Mesenchymal stem cell (in vitro differentiated cells and primary cell): ENCODE data around the gene MECP2.
A peak's percentile ranks its signal among the peaks of the same experiment; 100 is the strongest.

ENCODE experiments used
- DNase-seq: peaks from one replicate; pipeline ENCODE4 v3.0.0-alpha.2; 2013
- H2AFZ ChIP-seq: one replicate; pipeline ENCODE4 v1.6.1; 2013; ENCODE audit warnings: low read depth, mild to moderate bottlenecking, control low read depth, inconsistent platforms, low read length, moderate library complexity
- H2AK5ac ChIP-seq: 2 replicates; pipeline ENCODE4 v1.6.1; 2013; ENCODE audit warnings: low read length, moderate library complexity, mild to moderate bottlenecking, inconsistent platforms; ENCODE audit not compliant: severe bottlenecking
- H2BK120ac ChIP-seq: one replicate; pipeline ENCODE4 v1.6.1; 2013; ENCODE audit warnings: low read depth, mild to moderate bottlenecking, inconsistent platforms, low read length, moderate library complexity
- H2BK12ac ChIP-seq, 2 experiments: one replicate each; pipeline ENCODE4 v1.6.1; 2013; ENCODE audit warnings: inconsistent platforms in 2 of 2, low read length in 2 of 2, mild to moderate bottlenecking in 2 of 2, moderate library complexity in 2 of 2, control low read depth in 1 of 2
- H2BK15ac ChIP-seq: one replicate; pipeline ENCODE4 v1.6.1; 2013; ENCODE audit warnings: mild to moderate bottlenecking, low read depth, inconsistent platforms; ENCODE audit not compliant: poor library complexity, severe bottlenecking
- H2BK5ac ChIP-seq: 2 replicates; pipeline ENCODE4 v1.6.1; 2013; ENCODE audit warnings: low read depth, mild to moderate bottlenecking, low read length, control low read depth, inconsistent platforms; ENCODE audit not compliant: poor library complexity, severe bottlenecking
- H3K14ac ChIP-seq, 2 experiments: one replicate each; pipeline ENCODE4 v1.6.1; 2013; ENCODE audit warnings: inconsistent platforms in 2 of 2, low read length in 2 of 2, control low read depth in 1 of 2, mild to moderate bottlenecking in 1 of 2, moderate library complexity in 1 of 2
- H3K18ac ChIP-seq, 2 experiments: one replicate each; pipeline ENCODE4 v1.6.1; 2013; ENCODE audit warnings: inconsistent platforms in 2 of 2, low read length in 2 of 2, control low read depth in 1 of 2, low read depth in 1 of 2, mild to moderate bottlenecking in 1 of 2
- H3K23ac ChIP-seq, 2 experiments: one replicate each; pipeline ENCODE4 v1.6.1; 2013; ENCODE audit warnings: inconsistent platforms in 2 of 2, low read length in 2 of 2, mild to moderate bottlenecking in 2 of 2, moderate library complexity in 2 of 2, control low read depth in 1 of 2
- H3K27ac ChIP-seq: 2 replicates; pipeline ENCODE4 v1.5.1; 2013; ENCODE audit warnings: mild to moderate bottlenecking, moderate library complexity, low read length, control low read depth, inconsistent platforms; ENCODE audit not compliant: poor library complexity, severe bottlenecking
- H3K27me3 ChIP-seq, 2 experiments: 2 replicates each; pipeline versions ENCODE4 v1.6.1 to v1.7.0; 2013; ENCODE audit warnings: low read length in 2 of 2, mild to moderate bottlenecking in 2 of 2, moderate library complexity in 2 of 2, control low read depth in 1 of 2, inconsistent platforms in 1 of 2; ENCODE audit not compliant: control insufficient read depth in 1 of 2, insufficient read depth in 1 of 2
- H3K36me3 ChIP-seq, 2 experiments: 2 replicates each; pipeline versions ENCODE4 v1.6.1 to v1.7.0; 2013; ENCODE audit warnings: low read length in 2 of 2, control low read depth in 1 of 2, inconsistent platforms in 1 of 2, low read depth in 1 of 2, mild to moderate bottlenecking in 1 of 2; ENCODE audit not compliant: insufficient read depth in 2 of 2, control insufficient read depth in 1 of 2
- H3K4ac ChIP-seq, 2 experiments: one replicate each; pipeline ENCODE4 v1.6.1; 2013; ENCODE audit warnings: inconsistent platforms in 2 of 2, low read length in 2 of 2, mild to moderate bottlenecking in 2 of 2, moderate library complexity in 2 of 2, control low read depth in 1 of 2, low read depth in 1 of 2
- H3K4me1 ChIP-seq: 2 replicates; pipeline ENCODE4 v1.6.1; 2013; ENCODE audit warnings: low read depth, low read length, control low read depth; ENCODE audit not compliant: control insufficient read depth, insufficient read depth
- H3K4me2 ChIP-seq: 2 replicates; pipeline ENCODE4 v1.6.1; 2013; ENCODE audit warnings: low read length, mild to moderate bottlenecking, inconsistent platforms; ENCODE audit not compliant: poor library complexity, severe bottlenecking
- H3K4me3 ChIP-seq, 2 experiments: 2 replicates each; pipeline versions ENCODE4 v1.5.1 to v1.7.0; 2013; ENCODE audit warnings: low read length in 2 of 2, mild to moderate bottlenecking in 2 of 2, control low read depth in 1 of 2, low read depth in 1 of 2; ENCODE audit not compliant: insufficient read depth in 1 of 2
- H3K79me1 ChIP-seq: replicated peaks from 2 replicates; pipeline ENCODE4 v1.6.1; 2013; ENCODE audit warnings: mild to moderate bottlenecking, control low read depth, low read length, inconsistent platforms; ENCODE audit not compliant: poor library complexity, severe bottlenecking
- H3K9ac ChIP-seq: 2 replicates; pipeline ENCODE4 v1.7.0; 2013; ENCODE audit warnings: mild to moderate bottlenecking, low read length, moderate library complexity
- H3K9me3 ChIP-seq: 2 replicates; pipeline ENCODE4 v1.7.0; 2013; ENCODE audit warnings: mild to moderate bottlenecking, low read length; ENCODE audit not compliant: control insufficient read depth
- H4K8ac ChIP-seq: one replicate; pipeline ENCODE4 v1.6.1; 2013; ENCODE audit warnings: inconsistent platforms, mild to moderate bottlenecking, low read length, moderate library complexity
- H4K91ac ChIP-seq: one replicate; pipeline ENCODE4 v1.6.1; 2013; ENCODE audit warnings: mild to moderate bottlenecking, low read length, inconsistent platforms
- WGBS: methylation state at CpG from one replicate; pipeline ENCODE4 v1.1.7; 2013; ENCODE audit warnings: mixed read lengths; 5-methylcytosine and 5-hydroxymethylcytosine counted together

Gene MECP2

GRCh38 chrX:154063234-154063633 is 34.3 kb downstream of the MECP2 start:
- Histone ChIP-seq H3K4me3 (no peak overlapping the region), H2BK5ac (no peak overlapping the region), H3K4me1 (peaks cover 7% of the 10 kb centered on the region), H2AK5ac (no peak overlapping the region), H3K27ac (no peak overlapping the region), H2BK120ac (no peak overlapping the region), H4K8ac (no peak overlapping the region), H3K14ac (no peak overlapping the region), H3K9ac (no peak overlapping the region), H3K79me1 (peaks cover 2% of the 10 kb centered on the region), H3K27me3 (peaks cover 0 to 18% of the 10 kb centered on the region in 2 experiments), H2AFZ (no peak overlapping the region), H3K4me2 (no peak overlapping the region), H3K9me3 (no peaks in the 10 kb centered on the region), H2BK15ac (no peak overlapping the region), H2BK12ac (no peak overlapping the region), H3K36me3 (peaks cover 0 to 4% of the 10 kb centered on the region in 2 experiments), H3K18ac (no peak overlapping the region), H3K4ac (no peak overlapping the region), H3K23ac (no peak overlapping the region), H4K91ac (no peak overlapping the region)
- 98% methylated on average over 4 of the region's 4 CpGs for WGBS
- peak; percentile 45 for DNase-seq

DNA sequence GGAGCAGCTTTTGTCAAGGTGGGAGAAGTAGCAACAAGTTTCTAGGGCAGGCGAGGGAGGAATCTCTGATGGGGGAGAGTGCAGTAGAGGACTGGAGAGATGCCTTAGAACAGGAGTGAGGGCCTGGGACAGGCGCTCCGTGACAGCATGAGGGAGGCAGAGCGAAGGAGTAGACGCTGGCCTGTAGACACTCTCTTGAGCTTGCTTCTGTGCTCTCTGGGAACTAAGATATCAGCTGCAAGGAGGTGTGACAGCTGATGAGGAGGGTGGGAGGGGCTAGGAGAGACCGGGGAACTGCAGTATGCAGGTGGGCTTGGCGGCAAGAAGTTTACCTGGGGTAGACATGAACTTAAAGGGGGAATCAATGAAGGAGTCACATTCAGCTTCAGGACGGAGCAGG is 35.7 kb downstream of the MECP2 start:
- Histone ChIP-seq H3K79me1 (peaks cover 2% of the 10 kb centered on the region), H3K9ac (no peak overlapping the region), H2BK120ac (no peak overlapping the region), H3K9me3 (no peaks in the 10 kb centered on the region), H3K4ac (no peak overlapping the region), H3K4me1 (peaks cover 7% of the 10 kb centered on the region), H3K4me3 (no peak overlapping the region), H4K8ac (no peak overlapping the region), H3K36me3 (peaks cover under 1 to 8% of the 10 kb centered on the region in 2 experiments), H3K18ac (no peak overlapping the region), H2BK15ac (no peak overlapping the region), H2BK5ac (no peak overlapping the region), H3K27me3 (peaks cover 0 to 16% of the 10 kb centered on the region in 2 experiments), H4K91ac (no peak overlapping the region), H3K23ac (no peak overlapping the region), H2AFZ (no peak overlapping the region), H2BK12ac (no peak overlapping the region), H3K14ac (no peak overlapping the region), H3K4me2 (no peak overlapping the region), H3K27ac (no peak overlapping the region), H2AK5ac (no peak overlapping the region)
- 86% methylated on average over 8 of the region's 8 CpGs for WGBS
- no peak for DNase-seq

- Histone ChIP-seq H2BK15ac (no peak overlapping the region), H2AFZ (no peak overlapping the region), H3K4me1 (peaks cover 9% of the 10 kb centered on the region), H3K79me1 (peaks cover 2% of the 10 kb centered on the region), H3K27ac (no peak overlapping the region), H3K9me3 (no peaks in the 10 kb centered on the region), H4K91ac (no peak overlapping the region), H3K23ac (no peak overlapping the region), H3K9ac (no peak overlapping the region), H4K8ac (no peak overlapping the region), H3K27me3 (peaks cover 0 to 19% of the 10 kb centered on the region in 2 experiments), H3K4me2 (no peak overlapping the region), H2BK12ac (no peak overlapping the region), H2BK120ac (no peak overlapping the region), H3K4me3 (no peak overlapping the region), H2AK5ac (no peak overlapping the region), H3K18ac (no peak overlapping the region), H3K14ac (no peak overlapping the region), H2BK5ac (no peak overlapping the region), H3K4ac (no peak overlapping the region), H3K36me3 (peaks cover 10% of the 10 kb centered on the region in 2 experiments)
- no peak for DNase-seq
- 86% methylated on average over 4 of the region's 5 CpGs for WGBS
Observed at GRCh38 chrX:154059729-154060245, 37.7 kb downstream of the MECP2 start.

DNA sequence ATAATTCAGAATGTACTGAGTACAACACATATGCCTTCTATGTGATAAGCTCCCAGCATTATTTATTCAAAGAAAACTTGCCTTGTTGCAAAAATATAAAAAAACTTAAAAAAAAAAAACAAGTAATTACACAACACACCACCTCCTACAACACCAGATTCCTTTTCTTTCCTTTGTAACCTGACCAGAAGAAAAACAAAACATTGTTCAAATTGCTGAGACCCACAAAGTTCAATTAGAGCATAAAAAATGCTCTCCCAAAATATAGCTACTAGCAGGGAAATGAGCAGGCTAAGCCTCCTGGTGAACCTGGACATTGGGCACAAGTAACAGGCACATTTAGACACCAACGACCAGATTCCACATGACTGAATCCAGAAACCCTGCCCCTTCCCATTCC is 38.3 kb downstream of the MECP2 start:
- Histone ChIP-seq H2BK15ac (no peak overlapping the region), H2BK12ac (no peak overlapping the region), H3K23ac (no peak overlapping the region), H3K4me1 (peaks cover 9% of the 10 kb centered on the region), H2BK5ac (no peak overlapping the region), H3K79me1 (peaks cover 2% of the 10 kb centered on the region), H4K8ac (no peak overlapping the region), H2BK120ac (no peak overlapping the region), H3K18ac (no peak overlapping the region), H4K91ac (no peak overlapping the region), H2AFZ (no peak overlapping the region), H3K9me3 (no peaks in the 10 kb centered on the region), H3K14ac (no peak overlapping the region), H3K36me3 (peaks cover 10% of the 10 kb centered on the region in 2 experiments), H3K27ac (no peak overlapping the region), H3K4me2 (no peak overlapping the region), H3K4ac (no peak overlapping the region), H2AK5ac (no peak overlapping the region), H3K27me3 (peaks cover 0 to 19% of the 10 kb centered on the region in 2 experiments), H3K4me3 (no peak overlapping the region), H3K9ac (no peak overlapping the region)
- DNase-seq: no peak
- no CpG with 5 or more reads among the region's 1 CpG for WGBS
